ENCODE measurements around the gene CHRNG.

DNA sequence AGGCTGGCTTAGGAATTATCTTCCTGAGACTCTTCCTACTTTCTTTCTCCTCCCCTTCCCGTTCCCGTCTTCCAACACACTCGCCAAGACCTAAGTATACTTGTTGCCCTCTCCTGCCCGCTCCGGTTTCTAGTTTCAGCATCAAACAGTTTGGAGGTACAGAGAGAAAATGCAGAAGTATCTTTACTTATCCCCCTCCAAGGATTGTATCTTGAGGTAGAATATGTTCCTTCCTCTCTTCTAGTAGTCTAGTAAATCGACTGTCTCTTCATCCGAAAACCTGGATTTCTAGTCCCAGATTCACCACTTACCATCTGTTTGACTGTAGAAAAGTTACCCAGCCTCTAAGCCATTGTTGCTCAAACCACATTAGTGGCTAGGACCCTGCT, 11.8 kb downstream of the CHRNG start:
- TF ChIP-seq, protein P1, sequence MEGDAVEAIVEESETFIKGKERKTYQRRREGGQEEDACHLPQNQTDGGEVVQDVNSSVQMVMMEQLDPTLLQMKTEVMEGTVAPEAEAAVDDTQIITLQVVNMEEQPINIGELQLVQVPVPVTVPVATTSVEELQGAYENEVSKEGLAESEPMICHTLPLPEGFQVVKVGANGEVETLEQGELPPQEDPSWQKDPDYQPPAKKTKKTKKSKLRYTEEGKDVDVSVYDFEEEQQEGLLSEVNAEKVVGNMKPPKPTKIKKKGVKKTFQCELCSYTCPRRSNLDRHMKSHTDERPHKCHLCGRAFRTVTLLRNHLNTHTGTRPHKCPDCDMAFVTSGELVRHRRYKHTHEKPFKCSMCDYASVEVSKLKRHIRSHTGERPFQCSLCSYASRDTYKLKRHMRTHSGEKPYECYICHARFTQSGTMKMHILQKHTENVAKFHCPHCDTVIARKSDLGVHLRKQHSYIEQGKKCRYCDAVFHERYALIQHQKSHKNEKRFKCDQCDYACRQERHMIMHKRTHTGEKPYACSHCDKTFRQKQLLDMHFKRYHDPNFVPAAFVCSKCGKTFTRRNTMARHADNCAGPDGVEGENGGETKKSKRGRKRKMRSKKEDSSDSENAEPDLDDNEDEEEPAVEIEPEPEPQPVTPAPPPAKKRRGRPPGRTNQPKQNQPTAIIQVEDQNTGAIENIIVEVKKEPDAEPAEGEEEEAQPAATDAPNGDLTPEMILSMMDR (conservative IDR thresholded peaks at IDR 0.05; ENCODE audit: low read length): no peak
- no peak for TF ChIP-seq EZH2phosphoT487 (IDR thresholded peaks at IDR 0.05; ENCODE audit: borderline replicate concordance)

Data from Loucy (cell line).